Measurements from ENCODE around the gene UBAC2.
A peak's percentile ranks its signal among the peaks of the same experiment; 100 is the strongest.

- TF ChIP-seq POLR2A (IDR thresholded peaks at IDR 0.05): peak in 1 of 2 donors; percentile 22
- TF ChIP-seq, protein P1, sequence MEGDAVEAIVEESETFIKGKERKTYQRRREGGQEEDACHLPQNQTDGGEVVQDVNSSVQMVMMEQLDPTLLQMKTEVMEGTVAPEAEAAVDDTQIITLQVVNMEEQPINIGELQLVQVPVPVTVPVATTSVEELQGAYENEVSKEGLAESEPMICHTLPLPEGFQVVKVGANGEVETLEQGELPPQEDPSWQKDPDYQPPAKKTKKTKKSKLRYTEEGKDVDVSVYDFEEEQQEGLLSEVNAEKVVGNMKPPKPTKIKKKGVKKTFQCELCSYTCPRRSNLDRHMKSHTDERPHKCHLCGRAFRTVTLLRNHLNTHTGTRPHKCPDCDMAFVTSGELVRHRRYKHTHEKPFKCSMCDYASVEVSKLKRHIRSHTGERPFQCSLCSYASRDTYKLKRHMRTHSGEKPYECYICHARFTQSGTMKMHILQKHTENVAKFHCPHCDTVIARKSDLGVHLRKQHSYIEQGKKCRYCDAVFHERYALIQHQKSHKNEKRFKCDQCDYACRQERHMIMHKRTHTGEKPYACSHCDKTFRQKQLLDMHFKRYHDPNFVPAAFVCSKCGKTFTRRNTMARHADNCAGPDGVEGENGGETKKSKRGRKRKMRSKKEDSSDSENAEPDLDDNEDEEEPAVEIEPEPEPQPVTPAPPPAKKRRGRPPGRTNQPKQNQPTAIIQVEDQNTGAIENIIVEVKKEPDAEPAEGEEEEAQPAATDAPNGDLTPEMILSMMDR (IDR thresholded peaks at IDR 0.05): no peak
- TF ChIP-seq EP300 (IDR thresholded peaks at IDR 0.05): peak in 3 of 4 donors; percentile 54 to 77 (median 76)
- peak; percentile 51 to 84 (median 65) for TF ChIP-seq POLR2AphosphoS5 (IDR thresholded peaks at IDR 0.05)
Observed at GRCh38 chr13:99312493-99312883, 111.8 kb downstream of the UBAC2 start.

Data from sigmoid colon (tissue), 4 donors.